HuH-7.5 (cell line): ENCODE measurements around the gene CDC6.

Experiments used
- DNase-seq: peaks from one replicate; pipeline ENCODE4 v3.0.0; 2011; ENCODE audit warnings: low spot score

CDC6 gene

DNA sequence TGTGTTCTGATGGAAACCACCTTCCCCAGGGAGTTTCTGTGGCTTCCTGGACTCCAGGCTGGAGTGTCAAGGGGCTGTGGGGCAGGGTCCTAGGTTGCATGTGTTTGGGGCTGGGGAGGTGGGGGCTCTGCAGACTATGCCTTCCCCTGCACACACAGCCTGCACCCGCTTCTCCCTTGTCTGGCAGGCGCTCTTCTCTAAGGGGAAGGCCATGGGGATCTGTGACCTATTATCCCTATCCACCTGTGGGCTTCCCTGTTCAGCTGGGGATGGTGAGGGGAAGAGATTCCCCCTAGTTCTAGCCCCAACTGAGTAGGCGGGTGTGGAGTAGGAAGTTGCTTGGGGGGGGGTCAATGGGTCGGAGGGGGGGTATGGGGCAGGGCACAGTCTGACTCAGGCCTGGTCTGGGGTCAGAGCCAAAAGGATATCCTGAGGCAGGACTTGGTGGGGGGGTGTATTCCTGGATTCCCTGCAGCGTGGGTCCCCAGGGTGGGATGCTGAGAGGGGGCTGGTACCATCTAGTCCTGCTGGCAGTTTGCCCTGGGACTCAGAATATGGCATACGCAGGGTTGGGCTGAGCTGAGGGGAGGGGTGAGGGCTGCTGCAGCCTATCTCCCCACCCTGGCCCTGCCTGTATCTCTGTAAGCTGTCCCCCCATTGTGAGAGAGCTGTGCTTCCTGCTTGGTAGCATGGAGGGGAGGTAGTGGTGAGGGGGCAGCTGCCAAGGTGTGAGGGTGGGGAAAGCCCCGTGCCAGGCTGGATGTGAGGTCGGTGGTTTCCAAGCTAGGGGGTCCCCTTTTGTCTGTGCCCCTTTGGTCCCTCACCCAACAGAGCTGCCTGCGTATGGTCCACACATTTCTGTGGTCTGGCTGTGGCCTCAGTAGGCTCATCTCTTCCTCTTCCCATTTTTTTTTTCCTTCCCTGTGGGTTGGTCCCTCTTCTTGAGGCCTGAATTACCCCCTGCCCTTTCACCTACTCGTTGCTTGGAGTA lies 36.0 kb downstream of the CDC6 start:
- no peak for DNase-seq

DNA sequence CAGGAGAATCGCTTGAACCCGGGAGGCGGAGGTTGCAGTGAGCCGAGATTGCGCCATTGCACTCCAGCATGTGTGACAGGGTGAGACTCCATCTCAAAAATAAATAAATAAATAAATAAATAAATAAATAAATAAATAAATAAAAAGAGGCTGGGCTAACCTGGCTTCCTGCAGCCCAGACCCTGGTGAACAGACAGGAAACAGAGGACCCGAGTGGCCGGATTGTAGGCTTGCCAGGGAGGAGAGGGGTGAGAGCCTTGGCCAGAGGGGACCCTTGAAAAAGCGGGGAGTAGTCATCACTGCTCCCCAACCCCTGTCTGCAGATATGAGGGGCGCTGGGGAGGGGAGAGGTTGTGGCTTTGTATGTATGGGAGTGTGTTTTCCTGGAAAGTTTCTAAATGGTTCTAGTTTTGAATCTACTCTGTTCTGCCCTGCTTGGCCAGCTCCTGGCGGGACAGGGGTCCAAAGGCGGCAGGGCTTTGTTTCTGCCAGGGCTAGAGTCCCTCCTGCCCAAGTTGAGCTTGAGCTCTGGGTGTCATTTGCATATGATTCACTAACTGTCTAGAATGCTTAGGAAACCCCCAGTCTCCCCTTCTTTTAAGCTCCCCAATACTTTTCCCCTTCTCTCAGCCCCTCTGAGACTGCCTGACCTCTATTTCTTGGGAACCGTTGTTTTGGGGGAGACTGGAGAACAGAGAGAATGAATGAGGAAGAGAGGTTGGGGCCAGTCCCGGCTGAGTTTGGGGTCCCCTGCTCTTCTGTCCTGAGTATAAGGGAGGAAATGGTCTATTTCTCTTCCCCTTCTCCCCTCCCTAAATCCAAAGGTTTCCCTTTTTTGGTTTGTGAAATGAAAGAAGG lies 37.7 kb downstream of the CDC6 start:
- no peak for DNase-seq

DNA sequence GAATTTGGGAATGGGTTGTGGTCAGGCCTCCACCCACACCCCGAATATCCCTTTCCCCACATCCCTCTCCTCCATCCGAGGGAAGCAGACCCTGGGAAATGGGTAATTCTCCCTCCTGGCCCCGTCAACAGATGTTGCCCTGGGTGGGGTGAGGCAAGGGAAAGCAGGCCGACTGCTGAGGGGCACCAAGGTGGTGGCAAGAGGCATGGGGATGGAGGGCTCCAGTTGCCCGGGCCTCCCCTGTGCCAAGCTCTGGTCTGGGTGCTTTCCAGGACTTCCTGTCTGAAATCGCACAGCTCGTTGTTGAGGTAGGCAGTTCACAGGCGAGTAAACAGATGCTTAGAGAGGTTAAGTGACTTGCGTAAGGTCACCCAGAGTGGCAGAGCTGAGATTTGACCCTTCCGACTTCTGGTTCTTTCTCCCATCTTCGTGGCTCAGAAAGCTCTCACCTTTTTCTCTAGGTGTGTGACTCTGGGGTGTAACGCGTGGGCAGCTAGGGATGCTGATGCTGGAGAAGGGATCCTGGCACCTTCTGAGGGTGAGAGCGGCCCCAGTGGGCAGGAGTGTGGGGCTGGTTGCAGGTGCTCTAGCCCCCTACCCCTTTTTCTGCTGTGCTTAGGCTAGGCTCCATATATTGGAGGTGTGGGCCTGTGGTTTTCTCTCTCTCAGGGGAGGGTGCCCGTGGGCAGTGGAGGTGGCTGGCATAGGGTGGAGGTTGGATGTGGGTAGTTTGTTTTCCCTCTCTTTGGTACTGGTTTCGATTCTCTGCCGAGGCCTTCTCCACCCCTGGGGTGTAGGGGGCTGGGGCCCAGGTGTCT lies 38.5 kb downstream of the CDC6 start:
- no peak for DNase-seq

DNA sequence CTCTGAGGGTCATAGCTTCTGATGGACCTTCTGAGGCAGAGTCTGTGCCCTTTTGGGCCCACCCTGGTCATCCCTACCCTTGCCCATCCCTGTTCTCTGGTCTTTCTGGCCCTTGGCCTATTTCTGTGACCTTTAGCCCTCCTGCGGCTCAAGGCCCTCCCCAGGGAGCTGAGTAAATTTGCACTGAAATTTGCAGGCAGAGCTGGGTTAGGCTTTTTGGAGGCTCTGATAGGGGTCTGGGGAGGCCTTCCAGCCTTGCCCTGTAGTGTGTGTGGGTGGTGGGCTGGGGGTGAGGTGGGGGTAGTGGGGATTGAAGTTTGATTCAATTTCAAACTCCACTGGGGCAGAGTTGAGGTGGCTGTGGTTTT lies 39.1 kb downstream of the CDC6 start:
- no peak for DNase-seq

DNA sequence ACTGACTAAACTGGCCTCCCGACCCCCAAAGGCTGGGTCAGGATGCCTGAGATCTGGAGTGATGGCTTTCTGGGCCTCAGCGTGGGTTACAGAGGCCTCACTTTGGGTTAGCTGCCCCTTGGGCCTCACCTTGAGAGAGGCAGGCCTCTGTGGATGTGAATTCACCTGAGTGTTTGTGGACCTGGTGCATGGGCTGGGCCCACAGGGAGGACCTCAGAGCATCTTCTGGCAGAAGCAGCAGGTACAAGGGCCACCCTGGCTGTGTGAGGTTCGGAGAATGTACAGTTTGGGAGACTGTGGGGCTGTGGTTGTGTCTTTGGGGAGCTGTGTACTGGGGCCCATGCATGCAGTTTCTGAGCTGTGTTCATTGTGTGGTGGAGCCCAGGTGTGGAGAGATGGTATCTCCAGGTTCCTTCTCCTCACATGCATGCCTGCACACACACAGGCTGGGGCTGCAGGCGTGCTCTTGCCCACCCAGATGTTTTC lies 39.6 kb downstream of the CDC6 start:
- no peak for DNase-seq

DNA sequence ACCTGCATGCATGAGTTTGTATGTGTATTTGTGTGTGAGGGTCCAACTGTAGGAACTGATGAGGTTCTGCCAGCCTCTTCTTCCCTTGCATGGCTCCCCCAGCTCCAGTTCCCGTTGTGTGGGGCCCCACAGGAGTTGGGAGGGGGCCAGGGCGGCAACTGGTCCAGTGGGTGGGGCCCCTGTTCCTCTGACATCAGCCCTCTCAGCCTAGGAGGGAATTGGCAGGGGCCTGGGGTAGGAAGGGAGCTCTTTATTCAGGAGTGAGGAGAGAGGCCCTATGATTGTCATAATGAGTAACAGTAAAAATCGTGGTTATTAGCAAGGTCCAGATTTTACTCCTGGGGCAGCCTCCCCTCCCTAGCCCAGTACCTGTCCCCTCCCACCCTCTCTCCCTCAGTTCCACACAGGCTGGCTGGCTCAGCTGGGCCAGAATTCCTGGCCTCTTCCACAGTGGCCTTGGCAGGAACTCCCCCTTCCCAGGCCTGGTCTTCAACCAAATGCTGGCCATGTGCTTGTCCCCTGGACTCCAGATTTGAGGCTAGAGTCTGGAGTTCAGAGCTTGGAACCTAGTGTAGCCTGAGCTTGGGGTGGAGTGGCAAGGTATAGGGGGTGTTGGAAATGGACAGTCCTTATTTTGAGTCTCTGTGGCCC lies 40.2 kb downstream of the CDC6 start:
- DNase-seq, result no peak

DNA sequence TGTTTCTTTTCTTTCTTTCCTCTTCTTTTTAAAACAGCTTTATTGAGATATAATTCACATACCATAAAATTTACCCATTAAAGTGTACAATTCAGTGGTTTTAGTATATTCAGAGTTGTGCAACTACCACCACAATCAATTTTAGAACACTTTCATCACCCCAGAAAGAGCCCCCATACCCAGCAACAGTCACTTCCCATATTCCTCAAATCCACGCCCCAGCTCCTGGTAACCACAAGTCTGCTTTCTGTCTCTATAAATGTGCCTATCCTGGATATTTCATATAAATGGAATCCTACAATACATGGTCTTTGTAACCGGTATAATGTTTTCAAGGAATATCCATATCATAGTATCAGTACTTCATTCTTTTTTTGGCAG lies 40.7 kb downstream of the CDC6 start:
- no peak for DNase-seq

DNA sequence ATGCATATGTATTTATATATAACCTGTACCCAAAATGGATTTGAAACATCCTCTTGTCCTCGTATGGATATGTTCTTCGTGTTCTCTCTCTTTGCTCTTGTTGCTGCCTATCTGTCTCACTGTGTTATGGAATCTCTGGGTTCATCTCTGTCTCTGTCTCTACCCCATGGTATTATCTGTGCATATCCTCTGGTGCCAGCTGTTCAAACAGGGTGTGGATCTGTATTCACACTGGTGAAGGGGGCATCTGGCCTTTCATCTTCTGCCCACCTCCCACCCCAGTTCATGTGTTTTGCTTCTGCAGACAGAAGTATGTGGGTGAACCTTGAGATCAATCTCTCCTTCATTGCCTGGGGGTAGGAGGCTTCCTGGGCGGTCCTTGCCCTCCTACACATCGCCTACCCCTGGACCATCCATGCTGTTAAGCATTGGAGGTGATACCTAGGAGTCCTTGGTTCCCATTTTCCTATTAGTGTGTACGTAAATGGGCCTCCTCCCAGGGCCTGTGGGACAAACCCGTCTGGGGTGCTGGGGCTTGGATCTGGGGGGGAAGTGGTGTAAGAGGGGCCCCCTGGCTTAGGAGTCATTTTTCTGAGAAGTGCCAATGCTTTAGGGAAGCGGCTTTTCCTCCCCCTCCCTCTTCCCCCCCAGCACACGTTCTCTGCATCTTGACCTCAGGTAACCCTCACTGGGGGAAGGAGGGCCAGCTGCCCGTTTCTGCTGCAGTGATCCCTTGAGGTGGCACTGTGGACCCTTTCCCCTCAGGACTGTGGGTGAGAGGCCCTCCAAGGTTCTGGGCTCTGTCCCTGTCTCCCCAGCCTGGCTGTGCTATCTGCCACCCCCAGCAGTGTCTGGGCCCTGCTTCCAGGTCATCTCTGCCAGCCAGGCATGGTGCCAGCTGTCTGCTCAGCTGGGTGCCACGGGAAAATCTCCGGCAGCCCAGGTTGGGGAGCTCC lies 42.4 kb downstream of the CDC6 start:
- no peak for DNase-seq

DNA sequence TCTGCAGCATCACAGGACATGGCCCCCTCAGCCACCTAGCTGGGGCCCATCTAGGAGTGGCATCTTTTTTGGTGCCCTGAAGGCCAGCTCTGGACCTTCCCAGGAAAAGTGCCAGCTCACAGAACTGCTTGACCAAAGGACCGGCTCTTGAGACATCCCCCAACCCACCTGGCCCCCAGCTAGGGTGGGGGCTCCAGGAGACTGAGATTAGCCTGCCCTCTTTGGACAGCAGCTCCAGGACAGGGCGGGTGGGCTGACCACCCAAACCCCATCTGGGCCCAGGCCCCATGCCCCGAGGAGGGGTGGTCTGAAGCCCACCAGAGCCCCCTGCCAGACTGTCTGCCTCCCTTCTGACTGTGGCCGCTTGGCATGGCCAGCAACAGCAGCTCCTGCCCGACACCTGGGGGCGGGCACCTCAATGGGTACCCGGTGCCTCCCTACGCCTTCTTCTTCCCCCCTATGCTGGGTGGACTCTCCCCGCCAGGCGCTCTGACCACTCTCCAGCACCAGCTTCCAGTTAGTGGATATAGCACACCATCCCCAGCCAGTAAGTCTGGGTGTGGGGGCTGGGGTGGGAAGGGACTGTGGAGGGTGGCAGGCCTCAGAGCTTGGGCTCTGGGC lies 43.3 kb downstream of the CDC6 start:
- DNase-seq, result no peak

DNA sequence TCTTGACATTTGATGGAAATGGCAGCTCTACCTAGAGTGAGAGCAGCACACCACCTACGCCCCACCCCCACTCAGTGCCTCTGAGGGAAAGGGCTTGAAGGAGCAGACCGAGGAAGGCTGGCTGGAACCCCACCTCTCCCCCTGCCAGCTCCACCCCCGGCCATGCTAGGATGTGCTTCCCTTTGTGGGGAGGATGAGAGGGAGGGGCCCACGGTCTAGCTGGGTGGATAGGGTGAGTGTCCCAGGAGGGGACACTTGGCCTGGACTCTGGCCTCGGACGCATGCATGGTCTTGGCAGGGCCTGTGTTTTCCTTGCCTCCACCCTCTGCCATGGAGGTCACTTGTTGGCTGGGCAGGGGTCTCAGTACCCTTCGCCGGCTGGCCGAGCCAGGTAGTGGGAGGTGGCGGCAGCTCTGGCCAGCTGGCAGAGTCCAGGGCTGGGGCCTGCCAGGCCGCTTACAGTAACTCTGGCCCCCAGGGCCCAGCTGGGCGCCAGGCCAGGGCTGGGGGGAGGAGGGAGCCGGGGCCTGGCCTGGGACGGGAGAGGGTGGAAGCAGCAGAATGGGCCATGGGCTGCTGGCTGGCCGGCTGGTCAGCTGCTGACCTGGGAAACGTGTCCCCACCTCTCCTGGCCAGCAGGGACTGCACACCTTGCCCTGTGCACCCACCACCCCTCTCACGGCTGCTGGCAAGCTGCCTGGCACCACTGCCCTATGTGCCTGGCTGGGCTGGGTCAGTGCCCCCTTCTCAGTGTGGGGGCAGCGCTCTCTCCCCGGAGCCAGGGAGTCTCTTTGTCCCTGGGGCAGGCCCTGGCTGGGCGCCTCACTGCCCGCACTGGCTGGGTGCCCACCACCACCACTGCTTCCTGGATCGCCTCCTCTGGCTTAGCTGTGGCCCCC lies 44.3 kb downstream of the CDC6 start:
- DNase-seq, result no peak

DNA sequence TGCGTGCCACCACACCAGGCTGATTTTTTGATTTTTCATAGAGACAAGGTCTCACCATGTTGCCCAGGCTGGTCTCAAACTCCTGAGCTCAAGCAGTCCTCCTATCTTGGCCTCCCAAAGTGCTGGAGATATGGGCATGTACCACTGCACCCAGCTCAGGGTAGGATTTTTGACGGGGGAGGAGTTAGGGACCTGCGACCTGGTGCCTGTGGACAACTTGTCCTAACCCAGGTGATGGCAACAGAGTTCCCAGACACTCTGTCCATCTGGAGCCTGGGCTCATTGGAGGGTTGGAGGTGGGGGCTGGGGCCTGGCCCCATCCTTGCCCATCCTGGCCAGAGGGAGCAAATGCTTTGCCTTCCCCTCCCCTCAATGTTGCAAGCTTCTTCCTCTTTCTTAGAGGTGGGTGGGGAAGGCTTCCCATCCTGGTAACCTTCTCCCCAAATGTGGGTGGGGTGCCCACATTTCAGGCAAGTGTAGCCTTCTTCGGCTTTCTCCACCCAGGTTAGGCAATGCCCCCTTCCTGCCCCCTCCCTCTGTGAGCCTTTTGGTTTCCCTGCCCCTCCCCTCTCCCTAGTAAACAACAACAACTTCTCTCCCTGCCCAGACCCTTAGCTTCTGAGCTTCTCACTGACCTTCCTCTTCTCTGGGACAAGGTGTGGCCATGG lies 46.2 kb downstream of the CDC6 start:
- no peak for DNase-seq

DNA sequence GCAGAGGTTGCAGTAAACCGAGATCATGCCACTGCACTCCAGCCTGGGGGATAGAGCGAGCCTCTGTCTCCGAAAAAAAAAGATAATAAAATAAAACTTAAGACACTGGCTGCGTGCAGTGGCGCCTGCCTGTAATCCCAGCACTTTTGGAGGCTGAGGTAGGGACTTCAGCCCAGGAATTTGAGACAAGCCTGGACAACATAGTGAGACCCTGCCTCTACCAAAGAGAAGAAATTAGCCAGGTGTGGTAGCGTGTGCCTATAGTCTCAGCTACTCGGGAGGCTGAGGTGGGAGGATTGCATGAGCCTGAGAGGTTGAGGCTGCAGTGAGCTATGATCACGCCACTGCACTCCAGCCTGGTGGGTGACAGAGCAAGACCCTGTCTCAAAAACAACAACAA lies 47.9 kb downstream of the CDC6 start:
- DNase-seq, result no peak

DNA sequence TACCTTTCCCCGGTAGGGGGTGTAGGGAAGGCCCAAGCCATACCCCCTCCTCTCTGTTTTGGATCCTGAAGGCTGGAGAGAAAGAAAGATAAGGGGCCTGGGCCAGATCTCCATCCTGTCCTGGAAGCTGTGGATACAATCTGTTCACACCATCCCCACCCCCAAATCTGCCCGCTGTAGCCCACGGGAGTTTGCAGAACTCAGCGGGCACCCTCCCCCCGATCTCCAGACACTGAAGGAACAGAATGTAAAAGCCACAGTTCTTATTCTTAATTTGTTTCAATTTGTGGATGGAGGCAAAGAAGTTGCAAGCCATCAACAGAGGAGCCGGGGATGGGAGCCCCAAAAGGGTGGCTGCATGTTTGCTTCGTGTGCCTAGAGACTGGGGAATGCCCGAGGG lies 49.7 kb downstream of the CDC6 start:
- DNase-seq, result no peak

DNA sequence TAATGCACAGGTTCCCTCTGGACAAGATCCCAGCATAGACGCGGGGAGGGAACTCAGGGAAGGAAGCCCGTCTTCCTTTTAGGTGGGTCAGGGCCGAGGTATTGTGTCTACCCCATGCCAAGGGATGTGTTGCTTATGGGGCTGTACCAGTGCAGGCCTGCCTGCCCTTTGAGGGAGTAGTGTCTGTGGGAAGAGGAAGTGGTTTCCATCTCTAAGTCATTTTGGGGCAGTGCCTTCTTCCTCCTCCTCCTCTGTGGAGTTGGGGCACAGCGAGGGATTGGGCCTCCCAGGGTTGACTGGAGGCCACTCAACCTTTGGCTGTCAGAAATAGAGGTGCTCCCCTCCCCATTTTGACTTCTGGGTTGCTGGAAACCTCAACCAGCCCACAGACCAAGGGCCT lies 50.4 kb downstream of the CDC6 start:
- DNase-seq, result no peak

DNA sequence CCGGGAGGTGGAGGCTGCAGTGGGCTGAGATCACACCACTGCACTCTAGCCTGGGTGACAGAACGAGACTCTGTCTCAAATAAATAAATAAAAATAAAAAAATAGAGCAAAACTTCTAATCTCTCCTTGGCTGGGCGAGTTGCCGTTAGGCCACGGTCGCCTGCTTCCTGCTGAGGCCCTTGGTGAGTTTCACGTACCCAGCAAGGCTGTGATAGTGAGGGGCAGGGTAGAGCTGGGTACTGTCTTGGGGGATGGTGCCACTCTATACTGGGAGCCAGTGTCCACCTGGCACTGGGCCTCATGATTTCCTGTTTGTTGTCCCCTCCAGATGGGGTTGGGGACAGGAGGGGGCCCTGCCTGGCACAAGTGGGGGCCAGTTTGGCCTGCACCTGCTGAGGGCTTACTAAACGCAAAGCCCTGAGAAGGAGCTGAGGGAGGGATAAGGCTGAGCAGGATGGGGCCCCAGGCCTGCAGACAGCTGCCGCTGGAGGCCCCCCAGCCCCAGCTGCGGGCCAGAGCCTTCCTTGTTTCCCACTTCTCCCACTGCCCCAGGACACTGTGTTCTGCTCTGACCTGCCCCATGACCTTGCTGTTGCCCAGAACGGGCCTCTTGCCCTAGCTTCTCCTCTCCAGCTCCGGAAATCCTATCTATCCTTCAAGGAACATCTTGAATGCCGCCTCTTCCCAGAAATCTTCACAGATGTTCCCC lies 51.4 kb downstream of the CDC6 start:
- DNase-seq, result no peak

DNA sequence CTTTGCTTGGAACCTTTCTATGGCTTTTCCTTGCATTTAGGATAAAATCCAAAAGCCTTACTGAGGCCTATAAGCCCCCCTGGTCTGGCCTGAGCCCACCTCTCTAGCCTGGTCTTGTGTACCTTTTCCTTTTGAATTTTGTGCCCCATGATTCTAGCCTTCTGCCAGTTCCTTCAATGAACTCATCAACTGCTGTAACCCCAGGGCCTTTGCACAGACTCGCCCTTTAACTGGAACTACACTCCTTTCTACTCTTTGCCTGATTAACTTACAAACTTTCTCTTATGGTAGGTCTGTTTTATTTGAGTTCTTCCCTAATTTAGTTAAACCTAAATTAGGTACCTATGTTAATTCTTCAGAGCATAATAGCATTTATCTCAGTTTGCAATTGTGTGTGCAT lies 52.6 kb downstream of the CDC6 start:
- DNase-seq, result no peak
